SK-N-SH (cell line): Measurements from ENCODE around the gene KRTAP19-1. TPM values are rescaled to one million over a fixed set of nuclear protein-coding genes. Genes with fewer than 3 reads are reported as not detected.

Source experiments
- CTCF ChIA-PET: fragments of 300-600, 350-600 bp; formaldehyde crosslinking; extraction: SDS; loops from one replicate; lab custom pipeline; 2021; lab: Yijun Ruan, JAX
- POLR2A ChIA-PET: fragments of 350-600 bp; sonication (Branson Sonifier 250); formaldehyde crosslinking; extraction: SDS; loops from one replicate; lab custom pipeline; 2020; ENCODE audit warnings: antibody characterized with exemption, inconsistent platforms; lab: Yijun Ruan, JAX
- DNase-seq: peaks from one replicate; pipeline ENCODE4 v3.0.0; 2012
- H2AFZ ChIP-seq: fragments of 200-600 bp; sonication (generic); 2 replicates; pipeline ENCODE4 v1.8.1; 2016; ENCODE audit warnings: antibody characterized with exemption, mild to moderate bottlenecking, low read depth
- H3F3A ChIP-seq: fragments of 200-600 bp; sonication (generic); replicated peaks from 2 replicates; pipeline ENCODE3; 2016; ENCODE audit warnings: antibody characterized with exemption, mild to moderate bottlenecking; ENCODE audit not compliant: insufficient read depth
- H3K27ac ChIP-seq, 2 experiments: fragments of 200-500 bp in 1 of 2; fragments of 200-600 bp in 1 of 2; sonication (Bioruptor generic) in 1 of 2; sonication (generic), shearing (Covaris generic) in 1 of 2; 2 replicates each; pipeline versions ENCODE4 v1.5.1 to v1.6.1; 2014 to 2016; ENCODE audit warnings: low read depth in 2 of 2, inconsistent platforms in 1 of 2, low read length in 1 of 2, mild to moderate bottlenecking in 1 of 2, mixed read lengths in 1 of 2
- H3K27me3 ChIP-seq: fragments of 200-600 bp; sonication (generic), shearing (Covaris generic); 2 replicates; pipeline ENCODE4 v1.6.1; 2016; ENCODE audit warnings: mixed run types; ENCODE audit not compliant: insufficient read depth
- H3K36me3 ChIP-seq, 2 experiments: fragments of 200-500 bp in 1 of 2; fragments of 200-600 bp in 1 of 2; sonication (Bioruptor generic) in 1 of 2; sonication (generic) in 1 of 2; replicated peaks in 1 of 2; 2 replicates each; pipeline versions ENCODE3 to v1.5.1; 2014 to 2016; ENCODE audit warnings: low read length in 1 of 2, mild to moderate bottlenecking in 1 of 2; ENCODE audit not compliant: insufficient read depth in 2 of 2, control insufficient read depth in 1 of 2
- H3K4me1 ChIP-seq, 2 experiments: fragments of 200-500 bp in 1 of 2; fragments of 200-600 bp in 1 of 2; sonication (Bioruptor generic) in 1 of 2; sonication (generic), shearing (Covaris generic) in 1 of 2; 2 replicates each; pipeline versions ENCODE4 v1.5.1 to v1.6.1; 2014 to 2016; ENCODE audit warnings: low read depth in 1 of 2, low read length in 1 of 2, mixed run types in 1 of 2; ENCODE audit not compliant: insufficient read depth in 2 of 2, control insufficient read depth in 1 of 2
- H3K4me2 ChIP-seq: fragments of 200-600 bp; sonication (generic), shearing (Covaris generic); 2 replicates; pipeline ENCODE4 v1.6.1; 2017; ENCODE audit warnings: mixed run types
- H3K4me3 ChIP-seq, 2 experiments: fragments of 200-500 bp in 1 of 2; fragments of 200-600 bp in 1 of 2; sonication (Bioruptor generic) in 1 of 2; sonication (generic), shearing (Covaris generic) in 1 of 2; 2 replicates each; pipeline versions ENCODE4 v1.5.1 to v1.8.1; 2014 to 2016; ENCODE audit warnings: low read depth in 2 of 2, inconsistent platforms in 1 of 2, low read length in 1 of 2, mild to moderate bottlenecking in 1 of 2, mixed read lengths in 1 of 2, moderate library complexity in 1 of 2
- H3K79me2 ChIP-seq: fragments of 200-600 bp; sonication (generic); 2 replicates; pipeline ENCODE4 v1.8.1; 2017; ENCODE audit warnings: mild to moderate bottlenecking; ENCODE audit not compliant: insufficient read depth
- H3K9ac ChIP-seq: fragments of 200-600 bp; sonication (generic); 2 replicates; pipeline ENCODE4 v1.6.1; 2017; ENCODE audit warnings: mixed run types
- H3K9me2 ChIP-seq: fragments of 200-600 bp; sonication (generic); 2 replicates; pipeline ENCODE4 v1.6.1; 2017; ENCODE audit warnings: mixed run types
- H3K9me3 ChIP-seq: fragments of 200-600 bp; sonication (generic); 2 replicates; pipeline ENCODE4 v1.6.1; 2017; ENCODE audit warnings: mixed run types, mild to moderate bottlenecking, moderate library complexity
- H4K20me1 ChIP-seq: fragments of 200-600 bp; sonication (generic); 2 replicates; pipeline ENCODE4 v1.6.1; 2017; ENCODE audit warnings: mild to moderate bottlenecking, mixed run types; ENCODE audit not compliant: insufficient read depth
- EZH2phosphoT487 ChIP-seq: fragments of 200-600 bp; sonication (generic); IDR thresholded peaks from 2 replicates; pipeline ENCODE4 v1.6.1; 2017; ENCODE audit warnings: low read depth, mixed run types, mild to moderate bottlenecking, antibody characterized with exemption, moderate library complexity, borderline replicate concordance
- FOSL2 ChIP-seq: IDR thresholded peaks from 2 replicates; pipeline ENCODE4 v1.4.0; 2012; ENCODE audit warnings: low read depth, mild to moderate bottlenecking, moderate library complexity, borderline replicate concordance
- GATA2 ChIP-seq: sonication (generic); formaldehyde crosslinking; IDR thresholded peaks from 2 replicates; pipeline ENCODE4 v1.5.0; 2020; ENCODE audit warnings: mild to moderate bottlenecking, missing genetic modification reagents
- IRF3 ChIP-seq: fragments of 150-350 bp; IDR thresholded peaks from 2 replicates; pipeline ENCODE4 v1.6.1; 2016; ENCODE audit warnings: mild to moderate bottlenecking, low read depth, low read length
- MEF2A ChIP-seq: IDR thresholded peaks from 2 replicates; pipeline ENCODE4 v1.4.0; 2012; ENCODE audit warnings: low read depth, borderline replicate concordance
- POLR2AphosphoS5 ChIP-seq: IDR thresholded peaks from 2 replicates; pipeline ENCODE4 v1.6.1; 2012; ENCODE audit warnings: low read depth, low read length
- RCOR1 ChIP-seq: fragments of 150-350 bp; IDR thresholded peaks from 2 replicates; pipeline ENCODE4 v1.6.1; 2017; ENCODE audit warnings: antibody characterized with exemption, low read length
- RXRA ChIP-seq: IDR thresholded peaks from 2 replicates; pipeline ENCODE4 v1.4.0; 2012; ENCODE audit warnings: low read depth, mild to moderate bottlenecking, borderline replicate concordance
- SIN3A ChIP-seq: IDR thresholded peaks from 2 replicates; pipeline ENCODE4 v1.6.1; 2012; ENCODE audit warnings: low read depth, mild to moderate bottlenecking, low read length, moderate library complexity, borderline replicate concordance
- TAF1 ChIP-seq: IDR thresholded peaks from 2 replicates; pipeline ENCODE4 v1.6.1; 2012; ENCODE audit warnings: low read depth, mild to moderate bottlenecking, low read length, moderate library complexity, borderline replicate concordance
- TCF12 ChIP-seq: IDR thresholded peaks from 2 replicates; pipeline ENCODE4 v1.4.0; 2012
- USF1 ChIP-seq: IDR thresholded peaks from 2 replicates; pipeline ENCODE4 v1.4.0; 2012; ENCODE audit warnings: low read depth, borderline replicate concordance
- USF2 ChIP-seq: fragments of 150-350 bp; IDR thresholded peaks from 2 replicates; pipeline ENCODE4 v1.6.1; 2017; ENCODE audit warnings: antibody characterized with exemption, low read length, low read depth, borderline replicate concordance
- YY1 ChIP-seq: IDR thresholded peaks from 2 replicates; pipeline ENCODE4 v1.4.0; 2012; ENCODE audit warnings: low read depth, mild to moderate bottlenecking
- ZBTB33 ChIP-seq: IDR thresholded peaks from 2 replicates; pipeline ENCODE4 v1.4.0; 2012; ENCODE audit warnings: low read depth, borderline replicate concordance
- WGBS: methylation state at CpG from one replicate; pipeline ENCODE4 v1.1.6; 2017; ENCODE audit warnings: low lambda C conversion rate; 5-methylcytosine and 5-hydroxymethylcytosine counted together
- polyA plus RNA-seq, 3 experiments: library from polyadenylated mRNA; depleted of rRNA; stranded (reverse); fragments of >200 nt; gene quantifications; 2 replicates each; pipeline ENCODE4 v1.2.3, GENCODE V29; 2012

The KRTAP19-1 gene
- polyA plus RNA-seq, 1 of the 3 experiments (the other 2 are of a cell fraction) = not detected

GRCh38 chr21:30479259-30479658 is 908 bp downstream of the KRTAP19-1 start:
- POLR2A ChIA-PET = no interaction called here
- DNase-seq = no peak
- no peak overlapping the region for H3K9ac ChIP-seq
- H3K4me3 ChIP-seq = no peak overlapping the region
- no peak overlapping the region for H3K4me2 ChIP-seq
- TF ChIP-seq TCF12 (no peak), EZH2phosphoT487 (no peak), POLR2AphosphoS5 (no peak), IRF3 (no peak), ZBTB33 (no peak), SIN3A (no peak), RXRA (no peak), MEF2A (no peak), RCOR1 (no peak), GATA2 (no peak), TAF1 (no peak), USF1 (no peak), YY1 (no peak), FOSL2 (no peak), USF2 (no peak)
- TF ChIP-seq, all 33 proteins: peak for 0
- Histone ChIP-seq H3K9me3 (peaks cover 3% of the 10 kb centered on the region; the same call in 1 of the 2 replicates), H4K20me1 (no peaks in the 10 kb centered on the region), H3F3A (no peaks in the 10 kb centered on the region), H3K36me3 (no peaks in the 10 kb centered on the region), H2AFZ (no peak overlapping the region), H3K9me2 (no peaks in the 10 kb centered on the region), H3K27me3 (no peaks in the 10 kb centered on the region), H3K79me2 (no peaks in the 10 kb centered on the region), H3K4me1 (no peaks in the 10 kb centered on the region), H3K27ac (no peak overlapping the region)
- CTCF ChIA-PET = no interaction called here
- WGBS = 2% methylated on average over 4 of the region's 4 CpGs
